ENCODE measurements around the gene KRTAP5-4. TPM values are rescaled to one million over a fixed set of nuclear protein-coding genes. Genes with fewer than 3 reads are reported as not detected.
"Not testable (repeated sequence)": the region's sequence is repeated elsewhere in the genome, so short reads cannot be mapped to it uniquely, and the experiment has no call there.

Gene KRTAP5-4
- polyA plus RNA-seq, 3 donors = not detected

- DNase-seq (ENCODE audit: extremely low read depth in 1 of 11, low read depth in 9 of 11, low spot score in 4 of 11) = no peak
Measured at GRCh38 chr11:1608363-1608762, 13.6 kb downstream of the KRTAP5-4 start, which contains the start of gene KRTAP5-3. TSS of gene KRTAP5-3 (minus strand) at chr11:1608463. CDS start at chr11:1608385, 78 bp downstream.

GRCh38 chr11:1607901-1608300 is 14.0 kb downstream of the KRTAP5-4 start:
- DNase-seq (ENCODE audit: extremely low read depth in 1 of 11, low read depth in 9 of 11, low spot score in 4 of 11) = not testable (repeated sequence)

GRCh38 chr11:1607156-1607845 is 14.6 kb downstream of the KRTAP5-4 start:
- DNase-seq (ENCODE audit: extremely low read depth in 1 of 11, low read depth in 9 of 11, low spot score in 4 of 11) = not testable (repeated sequence)

- not testable (repeated sequence) for DNase-seq (ENCODE audit: extremely low read depth in 1 of 11, low read depth in 9 of 11, low spot score in 4 of 11)
Measured at GRCh38 chr11:1605923-1606322, 16.0 kb downstream of the KRTAP5-4 start.

GRCh38 chr11:1604711-1605110 is 17.2 kb downstream of the KRTAP5-4 start:
- DNase-seq (ENCODE audit: extremely low read depth in 1 of 11, low read depth in 9 of 11, low spot score in 4 of 11) = no peak

- no peak for DNase-seq (ENCODE audit: extremely low read depth in 1 of 11, low read depth in 9 of 11, low spot score in 4 of 11)
Measured at GRCh38 chr11:1604181-1604580, 17.8 kb downstream of the KRTAP5-4 start.

- DNase-seq (ENCODE audit: extremely low read depth in 1 of 11, low read depth in 9 of 11, low spot score in 4 of 11) = no peak
Measured at GRCh38 chr11:1603629-1604028, 18.3 kb downstream of the KRTAP5-4 start.

GRCh38 chr11:1601663-1602062 is 20.3 kb downstream of the KRTAP5-4 start:
- not testable (repeated sequence) for DNase-seq (ENCODE audit: extremely low read depth in 1 of 11, low read depth in 9 of 11, low spot score in 4 of 11)

- DNase-seq (ENCODE audit: extremely low read depth in 1 of 11, low read depth in 9 of 11, low spot score in 4 of 11) = no peak
Measured at GRCh38 chr11:1600626-1601025, 21.3 kb downstream of the KRTAP5-4 start.

- DNase-seq (ENCODE audit: extremely low read depth in 1 of 11, low read depth in 9 of 11, low spot score in 4 of 11) = no peak
Measured at GRCh38 chr11:1598816-1599215, 23.1 kb downstream of the KRTAP5-4 start.

GRCh38 chr11:1598406-1598805 is 23.5 kb downstream of the KRTAP5-4 start:
- DNase-seq (ENCODE audit: extremely low read depth in 1 of 11, low read depth in 9 of 11, low spot score in 4 of 11) = not testable (repeated sequence)

GRCh38 chr11:1597994-1598380 is 24.0 kb downstream of the KRTAP5-4 start, which contains the start of gene KRTAP5-2:
TSS of gene KRTAP5-2 (minus strand) at chr11:1598294. CDS start at chr11:1598250, 44 bp downstream.
- DNase-seq (ENCODE audit: extremely low read depth in 1 of 11, low read depth in 9 of 11, low spot score in 4 of 11) = no peak

GRCh38 chr11:1597331-1597993 is 24.5 kb downstream of the KRTAP5-4 start:
- no peak for DNase-seq (ENCODE audit: extremely low read depth in 1 of 11, low read depth in 9 of 11, low spot score in 4 of 11)

GRCh38 chr11:1596576-1597121 is 25.3 kb downstream of the KRTAP5-4 start:
- DNase-seq (ENCODE audit: extremely low read depth in 1 of 11, low read depth in 9 of 11, low spot score in 4 of 11) = not testable (repeated sequence)

- not testable (repeated sequence) for DNase-seq (ENCODE audit: extremely low read depth in 1 of 11, low read depth in 9 of 11, low spot score in 4 of 11)
Measured at GRCh38 chr11:1595994-1596575, 25.9 kb downstream of the KRTAP5-4 start.

- no peak for DNase-seq (ENCODE audit: extremely low read depth in 1 of 11, low read depth in 9 of 11, low spot score in 4 of 11)
Measured at GRCh38 chr11:1592628-1593027, 29.3 kb downstream of the KRTAP5-4 start.

GRCh38 chr11:1589996-1590395 is 31.9 kb downstream of the KRTAP5-4 start:
- no peak for DNase-seq (ENCODE audit: extremely low read depth in 1 of 11, low read depth in 9 of 11, low spot score in 4 of 11)

- not testable (repeated sequence) for DNase-seq (ENCODE audit: extremely low read depth in 1 of 11, low read depth in 9 of 11, low spot score in 4 of 11)
Measured at GRCh38 chr11:1589191-1589963, 32.6 kb downstream of the KRTAP5-4 start.

GRCh38 chr11:1586699-1587098 is 35.2 kb downstream of the KRTAP5-4 start:
- no peak for DNase-seq (ENCODE audit: extremely low read depth in 1 of 11, low read depth in 9 of 11, low spot score in 4 of 11)

All from renal cortex interstitium (tissue), 11 donors.